HFFc6 (cell line): ENCODE results near the gene CLCN6. TPM values are rescaled to one million over a fixed set of nuclear protein-coding genes. Genes with fewer than 3 reads are reported as not detected.

Source experiments
- DNase-seq: peaks from one replicate; pipeline ENCODE4 v3.0.0-alpha.2; 2018
- H3K27ac Mint-ChIP-seq: 2 replicates; pipeline ENCODE4 v1.8.0; 2020; ENCODE audit warnings: mild to moderate bottlenecking, mixed read lengths
- H3K27me3 Mint-ChIP-seq: 2 replicates; pipeline ENCODE4 v1.8.0; 2021; ENCODE audit warnings: mild to moderate bottlenecking, moderate library complexity, mixed read lengths; ENCODE audit not compliant: insufficient read depth
- H3K36me3 Mint-ChIP-seq: 2 replicates; pipeline ENCODE4 v1.8.0; 2021; ENCODE audit warnings: low read depth, mixed read lengths
- H3K4me1 Mint-ChIP-seq: 2 replicates; pipeline ENCODE4 v1.8.0; 2020; ENCODE audit warnings: low read depth, mixed read lengths
- H3K4me3 Mint-ChIP-seq: 2 replicates; pipeline ENCODE4 v1.8.0; 2020; ENCODE audit warnings: mild to moderate bottlenecking, moderate library complexity, mixed read lengths
- H3K9me3 Mint-ChIP-seq: 2 replicates; pipeline ENCODE4 v1.8.0; 2020; ENCODE audit warnings: mild to moderate bottlenecking, mixed read lengths
- CTCF ChIP-seq: fragments of 200-600 bp; sonication (generic); IDR thresholded peaks from 2 replicates; pipeline ENCODE4 v1.5.0; 2021; ENCODE audit warnings: antibody characterized with exemption, mild to moderate bottlenecking
- total RNA-seq, 6 experiments: library from RNA; stranded (reverse); fragmentation: NEBNext Ultra II Directional; extraction: Animal tissue kit (Norgen Biotek cat#: 25700); gene quantifications; 2 replicates in 1 of 6; 3 replicates in 5 of 6; pipeline ENCODE4 v1.2.3, GENCODE V29; 2021

The CLCN6 gene
- total RNA-seq, 6 experiments from 2014 or later = 6.2 to 8.3 (median 7.9) TPM

DNA sequence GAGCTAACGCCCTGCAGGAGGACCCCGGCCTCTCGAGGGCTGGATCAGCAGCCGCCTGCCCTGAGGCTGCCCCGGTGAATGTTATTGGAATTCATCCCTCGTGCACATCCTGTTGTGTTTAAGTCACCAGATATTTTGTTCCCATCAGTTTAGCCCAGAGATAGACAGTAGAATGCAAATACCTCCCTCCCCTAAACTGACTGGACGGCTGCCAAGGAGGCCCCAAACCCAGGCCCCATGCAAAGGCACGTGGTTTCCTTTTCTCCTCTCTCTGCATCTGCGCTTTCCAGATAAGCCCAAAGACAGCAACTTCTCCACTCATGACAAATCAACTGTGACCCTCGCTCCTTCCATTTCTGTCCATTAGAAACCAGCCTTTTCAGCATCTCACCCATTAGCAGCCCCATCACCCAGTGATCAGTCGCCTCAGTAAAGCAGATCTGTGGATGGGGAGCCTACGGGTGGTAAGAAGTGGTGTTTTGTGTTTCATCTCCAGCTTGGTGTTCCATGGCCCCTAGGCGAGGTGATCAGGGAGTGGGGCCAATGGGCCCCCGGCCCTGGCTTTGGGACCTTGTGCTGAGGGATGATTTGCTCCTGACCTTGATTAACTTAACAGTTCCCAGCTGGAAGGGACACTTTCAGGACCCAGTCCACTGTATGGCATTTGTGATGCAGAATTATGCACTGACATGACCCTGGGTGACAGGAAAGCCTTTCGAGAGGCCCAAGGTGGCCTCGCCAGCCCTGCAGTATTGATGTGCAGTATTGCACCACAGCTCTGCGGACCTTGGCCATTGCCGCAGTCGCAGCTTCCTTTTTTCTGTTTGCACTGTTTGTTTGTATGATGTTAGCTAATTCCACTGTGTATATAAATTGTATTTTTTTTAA, 36.4 kb downstream of the CLCN6 start:
- Mint-ChIP-seq H3K27me3 (peaks cover 1% of the 10 kb centered on the region; the same call in 1 of the 2 replicates), H3K4me1 (no peaks in the 10 kb centered on the region; the same call in 1 of the 2 replicates), H3K36me3 (peaks cover 34% of the 10 kb centered on the region), H3K9me3 (no peaks in the 10 kb centered on the region), H3K27ac (no peak overlapping the region), H3K4me3 (no peak overlapping the region)
- no peak for DNase-seq
- no peak for TF ChIP-seq CTCF

- Mint-ChIP-seq H3K27ac (no peak overlapping the region), H3K36me3 (peaks cover 29% of the 10 kb centered on the region)
- TF ChIP-seq CTCF = peak; percentile 23; the same call in 1 of the 2 replicates
Measured at GRCh38 chr1:11845641-11846335, 39.8 kb downstream of the CLCN6 start.

GRCh38 chr1:11847667-11848372, 41.8 kb downstream of the CLCN6 start, which contains the start of gene NPPA:
TSS of gene NPPA (minus strand) at chr1:11847783. CDS start at chr1:11847684, 99 bp downstream.
- no peak for DNase-seq
- Mint-ChIP-seq H3K36me3 (peaks cover 18% of the 10 kb centered on the region), H3K27ac (no peak within 1 kb of the TSS), H3K4me1 (peaks cover 8% of the 10 kb centered on the region; the same call in 1 of the 2 replicates), H3K27me3 (peaks cover 22% of the 10 kb centered on the region), H3K4me3 (no peak within 1 kb of the TSS), H3K9me3 (no peaks in the 10 kb centered on the region)
- no peak for TF ChIP-seq CTCF

More at GRCh38 chr1:11845641-11846335, 39.8 kb downstream of the CLCN6 start:
- peaks cover 8% of the 10 kb centered on the region; the same call in 1 of the 2 replicates for H3K4me1 Mint-ChIP-seq
- no peak for DNase-seq
- no peaks in the 10 kb centered on the region for H3K9me3 Mint-ChIP-seq
- H3K4me3 Mint-ChIP-seq = no peak overlapping the region
- H3K27me3 Mint-ChIP-seq = peaks cover 13% of the 10 kb centered on the region

DNA sequence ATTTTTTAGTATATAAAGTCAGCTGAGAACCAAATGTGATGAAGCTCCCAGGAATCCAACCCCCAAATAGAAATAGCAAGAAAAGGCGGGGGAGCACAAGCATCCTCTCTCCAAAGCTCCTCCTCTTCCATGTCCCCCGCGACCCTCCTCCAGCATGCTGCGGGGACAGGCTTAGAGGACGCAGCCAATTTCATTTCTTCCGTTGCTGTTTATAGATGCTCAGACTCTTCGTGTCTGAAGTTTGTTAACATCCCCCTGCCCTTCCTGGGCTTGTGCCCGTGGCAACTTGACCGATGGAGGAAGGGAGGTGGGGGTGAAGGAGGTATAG, 42.3 kb downstream of the CLCN6 start:
- Mint-ChIP-seq H3K4me3 (no peak overlapping the region), H3K4me1 (peaks cover 8% of the 10 kb centered on the region; the same call in 1 of the 2 replicates), H3K27ac (no peak overlapping the region), H3K36me3 (peaks cover 18% of the 10 kb centered on the region), H3K27me3 (peaks cover 27% of the 10 kb centered on the region), H3K9me3 (no peaks in the 10 kb centered on the region)
- no peak for TF ChIP-seq CTCF
- DNase-seq = no peak

DNA sequence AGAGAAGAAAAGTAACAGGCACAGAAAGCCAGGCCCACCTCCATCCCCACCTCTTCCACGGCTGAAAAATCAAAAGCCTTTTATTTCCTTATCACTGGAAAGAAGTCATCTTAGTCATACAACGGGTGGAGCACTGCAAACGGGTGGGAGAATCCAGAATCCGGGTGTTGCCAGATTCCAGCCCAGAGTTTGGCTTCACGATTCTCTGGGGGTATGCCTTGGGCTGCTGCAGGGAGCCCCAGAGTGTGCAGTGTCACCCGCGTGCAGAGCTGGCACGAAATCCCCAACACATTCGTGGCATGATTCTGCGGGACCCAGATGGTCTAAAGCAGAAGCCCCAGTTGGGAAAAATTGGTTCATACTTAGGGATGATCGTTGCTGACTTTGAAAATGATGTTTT, 44.2 kb downstream of the CLCN6 start:
- H3K4me3 Mint-ChIP-seq = no peak overlapping the region
- DNase-seq = no peak
- TF ChIP-seq CTCF = no peak
- H3K36me3 Mint-ChIP-seq = peaks cover 10% of the 10 kb centered on the region
- H3K4me1 Mint-ChIP-seq = peaks cover 8% of the 10 kb centered on the region; the same call in 1 of the 2 replicates
- peaks cover 38% of the 10 kb centered on the region for H3K27me3 Mint-ChIP-seq
- no peaks in the 10 kb centered on the region for H3K9me3 Mint-ChIP-seq
- no peak overlapping the region for H3K27ac Mint-ChIP-seq
